WTC11 (cell line): ENCODE measurements around the gene FAM136A. TPM values are rescaled to one million over a fixed set of nuclear protein-coding genes. Genes with fewer than 3 reads are reported as not detected.

Experiments used
- ATAC-seq: fragments of 200-7000 bp; cut with Tn5 transposase; 2 replicates; pipeline ENCODE4 v1.10.0; 2021; ENCODE audit warnings: mild to moderate bottlenecking, moderate library complexity
- CTCF ChIA-PET: fragments of 300-600 bp; sonication (Branson Sonifier 250); formaldehyde crosslinking; loops from one replicate; lab custom pipeline; 2021; ENCODE audit warnings: antibody characterized with exemption; lab: Charles Lee
- POLR2A ChIA-PET: fragments of 350-600 bp; sonication (Branson Sonifier 250); formaldehyde crosslinking; loops from one replicate; lab custom pipeline; 2021; ENCODE audit warnings: antibody characterized with exemption; lab: Charles Lee
- DNase-seq: peaks from one replicate; pipeline ENCODE4 v3.0.0; 2021; ENCODE audit warnings: low spot score
- H3K27ac Mint-ChIP-seq: 2 replicates; pipeline ENCODE4 v1.8.0; 2021; ENCODE audit warnings: mixed read lengths
- H3K27me3 Mint-ChIP-seq: 2 replicates; pipeline ENCODE4 v1.8.0; 2021; ENCODE audit warnings: low read depth, mild to moderate bottlenecking, moderate library complexity, mixed read lengths
- H3K36me3 Mint-ChIP-seq: 2 replicates; pipeline ENCODE4 v1.8.0; 2021; ENCODE audit warnings: mixed read lengths
- H3K4me1 Mint-ChIP-seq: 2 replicates; pipeline ENCODE4 v1.8.0; 2022; ENCODE audit warnings: mixed read lengths
- H3K4me3 Mint-ChIP-seq: 2 replicates; pipeline ENCODE4 v1.8.0; 2021; ENCODE audit warnings: mild to moderate bottlenecking, moderate library complexity, mixed read lengths
- H3K9me3 Mint-ChIP-seq: 2 replicates; pipeline ENCODE4 v1.8.0; 2021; ENCODE audit warnings: mixed read lengths
- ARID4B ChIP-seq: sonication (generic); formaldehyde crosslinking; IDR thresholded peaks from 2 replicates; pipeline ENCODE4 v1.8.0; 2023; ENCODE audit warnings: missing genetic modification reagents, mild to moderate bottlenecking, borderline replicate concordance
- ATF1 ChIP-seq: sonication (generic); formaldehyde crosslinking; IDR thresholded peaks from 2 replicates; pipeline ENCODE4 v1.8.1; 2023; ENCODE audit warnings: mild to moderate bottlenecking, moderate library complexity, missing genetic modification reagents
- ATF6 ChIP-seq: sonication (generic); formaldehyde crosslinking; IDR thresholded peaks from 2 replicates; pipeline ENCODE4 v1.8.1; 2023; ENCODE audit warnings: mild to moderate bottlenecking, missing genetic modification reagents
- CBFB ChIP-seq: sonication (generic); formaldehyde crosslinking; IDR thresholded peaks from 2 replicates; pipeline ENCODE4 v1.8.1; 2022; ENCODE audit warnings: mild to moderate bottlenecking, low read depth, missing genetic modification reagents
- E2F4 ChIP-seq: sonication (generic); formaldehyde crosslinking; IDR thresholded peaks from 2 replicates; pipeline ENCODE4 v1.8.1; 2022; ENCODE audit warnings: low read depth, mild to moderate bottlenecking, moderate library complexity, missing genetic modification reagents, borderline replicate concordance
- ESRRA ChIP-seq: sonication (generic); formaldehyde crosslinking; IDR thresholded peaks from 2 replicates; pipeline ENCODE4 v1.8.1; 2022; ENCODE audit warnings: mild to moderate bottlenecking, missing genetic modification reagents, borderline replicate concordance
- KAT7 ChIP-seq: sonication (generic); formaldehyde crosslinking; IDR thresholded peaks from 2 replicates; pipeline ENCODE4 v1.8.1; 2023; ENCODE audit warnings: missing genetic modification reagents, mild to moderate bottlenecking, borderline replicate concordance
- MXD4 ChIP-seq: fragments of 250-450 bp; sonication (Bioruptor Pico); IDR thresholded peaks from 2 replicates; pipeline ENCODE4 v1.8.0; 2021; ENCODE audit warnings: mild to moderate bottlenecking, moderate library complexity, borderline replicate concordance
- NFE2L1 ChIP-seq: sonication (generic); formaldehyde crosslinking; IDR thresholded peaks from 2 replicates; pipeline ENCODE4 v1.8.1; 2023; ENCODE audit warnings: missing genetic modification reagents
- NR3C1 ChIP-seq: sonication (generic); formaldehyde crosslinking; conservative IDR thresholded peaks from 2 replicates; pipeline ENCODE4 v1.8.1; 2023; ENCODE audit warnings: low read depth, mild to moderate bottlenecking, missing genetic modification reagents
- OVOL2 ChIP-seq: fragments of 250-450 bp; sonication (Bioruptor Pico); IDR thresholded peaks from 2 replicates; pipeline ENCODE4 v1.9.0; 2021; ENCODE audit warnings: mild to moderate bottlenecking, borderline replicate concordance
- RORB ChIP-seq: fragments of 250-450 bp; sonication (Bioruptor Pico); IDR thresholded peaks from 2 replicates; pipeline ENCODE4 v1.9.0; 2021; ENCODE audit warnings: mild to moderate bottlenecking
- SOX15 ChIP-seq: fragments of 250-450 bp; sonication (Bioruptor Pico); IDR thresholded peaks from 2 replicates; pipeline ENCODE4 v1.9.0; 2021; ENCODE audit warnings: mild to moderate bottlenecking
- ZBTB21 ChIP-seq: sonication (generic); formaldehyde crosslinking; IDR thresholded peaks from 2 replicates; pipeline ENCODE4 v1.8.1; 2023; ENCODE audit warnings: mild to moderate bottlenecking, missing genetic modification reagents, borderline replicate concordance
- ZNF219 ChIP-seq: sonication (generic); formaldehyde crosslinking; IDR thresholded peaks from 2 replicates; pipeline ENCODE4 v1.8.0; 2023; ENCODE audit warnings: missing genetic modification reagents, mild to moderate bottlenecking, borderline replicate concordance
- ZNF263 ChIP-seq: sonication (generic); formaldehyde crosslinking; IDR thresholded peaks from 2 replicates; pipeline ENCODE4 v1.8.1; 2022; ENCODE audit warnings: low read depth, mild to moderate bottlenecking, moderate library complexity, missing genetic modification reagents
- ZNF281 ChIP-seq: sonication (generic); formaldehyde crosslinking; IDR thresholded peaks from 2 replicates; pipeline ENCODE4 v1.8.0; 2023; ENCODE audit warnings: mild to moderate bottlenecking, missing genetic modification reagents
- ZNF425 ChIP-seq: fragments of 250-450 bp; sonication (Bioruptor Pico); conservative IDR thresholded peaks from 2 replicates; pipeline ENCODE4 v1.9.0; 2021; ENCODE audit warnings: mild to moderate bottlenecking
- ZNF512 ChIP-seq: sonication (generic); formaldehyde crosslinking; IDR thresholded peaks from 2 replicates; pipeline ENCODE4 v1.8.1; 2022; ENCODE audit warnings: missing genetic modification reagents, borderline replicate concordance
- ZSCAN18 ChIP-seq: fragments of 250-450 bp; sonication (Bioruptor Pico); IDR thresholded peaks from 2 replicates; pipeline ENCODE4 v2.1.2; 2022; ENCODE audit warnings: mild to moderate bottlenecking, moderate library complexity
- total RNA-seq: library from RNA; stranded (reverse); gene quantifications from 3 replicates; pipeline ENCODE4 v1.2.3, GENCODE V29; 2021

FAM136A gene
- total RNA-seq, 1 experiment from 2014 or later: 83.9 TPM

- TF ChIP-seq SOX15 (CRISPR knock-in tag) (no peak), ZNF512 (no peak), OVOL2 (CRISPR knock-in tag) (no peak), CBFB (no peak), NFE2L1 (CRISPR knock-in tag) (no peak), ZNF263 (CRISPR knock-in tag) (no peak), ARID4B (CRISPR knock-in tag) (no peak)
Observed at GRCh38 chr2:70283500-70284191, 18.2 kb downstream of the FAM136A start (continued).

GRCh38 chr2:70282439-70282838 lies 19.4 kb downstream of the FAM136A start:
- no peaks in the 10 kb centered on the region for H3K27me3 Mint-ChIP-seq
- DNase-seq: no peak
- ChIA-PET POLR2A (no interaction called here), CTCF (no interaction called here)
- no peak for ATAC-seq
- no peaks in the 10 kb centered on the region for H3K4me1 Mint-ChIP-seq
- H3K27ac Mint-ChIP-seq: no peak overlapping the region
- H3K4me3 Mint-ChIP-seq: no peak overlapping the region
- H3K36me3 Mint-ChIP-seq: peaks cover 70% of the 10 kb centered on the region
- TF ChIP-seq ESRRA (CRISPR knock-in tag) (no peak), RORB (no peak), ATF1 (no peak), ZNF425 (CRISPR knock-in tag) (no peak), ZNF281 (no peak), ZSCAN18 (CRISPR knock-in tag) (no peak), NFE2L1 (CRISPR knock-in tag) (no peak), ZBTB21 (CRISPR knock-in tag) (no peak), NR3C1 (no peak), E2F4 (CRISPR knock-in tag) (no peak), ZNF219 (CRISPR knock-in tag) (no peak), SOX15 (CRISPR knock-in tag) (no peak), MXD4 (CRISPR knock-in tag) (no peak), ZNF263 (CRISPR knock-in tag) (no peak), KAT7 (CRISPR knock-in tag) (no peak), ATF6 (no peak)
- no peaks in the 10 kb centered on the region for H3K9me3 Mint-ChIP-seq
